HG03521 (cell line): ENCODE results near the gene MALSU1.

ENCODE experiments used
- ATAC-seq: cut with Tn5 transposase; IDR thresholded peaks from one replicate; pipeline ENCODE4 v1.9.1; 2021; ENCODE audit warnings: mild to moderate bottlenecking, moderate library complexity; ENCODE audit not compliant: unreplicated experiment

MALSU1 gene

GRCh38 chr7:23335136-23335535 lies 36.0 kb downstream of the MALSU1 start:
- ATAC-seq = no peak

- no peak for ATAC-seq
Measured at GRCh38 chr7:23335621-23336020, 36.5 kb downstream of the MALSU1 start.

- ATAC-seq = no peak
Measured at GRCh38 chr7:23336086-23336485, 36.9 kb downstream of the MALSU1 start.

- no peak for ATAC-seq
Measured at GRCh38 chr7:23336799-23337283, 37.7 kb downstream of the MALSU1 start.

- ATAC-seq = no peak
Measured at GRCh38 chr7:23337374-23337773, 38.2 kb downstream of the MALSU1 start.

GRCh38 chr7:23338439-23338838 lies 39.3 kb downstream of the MALSU1 start:
- no peak for ATAC-seq

- no peak for ATAC-seq
Measured at GRCh38 chr7:23338863-23339262, 39.7 kb downstream of the MALSU1 start.

GRCh38 chr7:23341846-23342598 lies 42.9 kb downstream of the MALSU1 start:
- no peak for ATAC-seq

GRCh38 chr7:23343102-23343501 lies 44.0 kb downstream of the MALSU1 start:
- no peak for ATAC-seq

GRCh38 chr7:23343806-23344475 lies 44.8 kb downstream of the MALSU1 start:
- no peak for ATAC-seq

GRCh38 chr7:23345601-23346000 lies 46.5 kb downstream of the MALSU1 start:
- ATAC-seq = no peak

- ATAC-seq = no peak
Measured at GRCh38 chr7:23346316-23346715, 47.2 kb downstream of the MALSU1 start.

- no peak for ATAC-seq
Measured at GRCh38 chr7:23347033-23347681, 48.0 kb downstream of the MALSU1 start.

- ATAC-seq = no peak
Measured at GRCh38 chr7:23347682-23348180, 48.6 kb downstream of the MALSU1 start.

GRCh38 chr7:23349484-23350157 lies 50.5 kb downstream of the MALSU1 start:
- ATAC-seq = no peak

GRCh38 chr7:23350466-23350865 lies 51.3 kb downstream of the MALSU1 start:
- no peak for ATAC-seq

- no peak for ATAC-seq
Measured at GRCh38 chr7:23353172-23353571, 54.0 kb downstream of the MALSU1 start.

- no peak for ATAC-seq
Measured at GRCh38 chr7:23356168-23356567, 57.0 kb downstream of the MALSU1 start.

GRCh38 chr7:23356726-23357125 lies 57.6 kb downstream of the MALSU1 start:
- no peak for ATAC-seq

- ATAC-seq = no peak
Measured at GRCh38 chr7:23357190-23358093, 58.3 kb downstream of the MALSU1 start.
